DND-41 (cell line): ENCODE results near the gene VENTX.

Source experiments
- ATAC-seq: fragments of 200-7000 bp; cut with Tn5 transposase; 3 replicates; pipeline ENCODE4 v1.9.1; 2021; ENCODE audit warnings: low read depth; ENCODE audit not compliant: insufficient read depth
- DNase-seq: peaks from one replicate; pipeline ENCODE4 v3.0.0-alpha.2; 2020
- H2AFZ ChIP-seq: 2 replicates; pipeline ENCODE4 v1.6.0; 2012; ENCODE audit warnings: low read depth, low read length
- H3K27ac ChIP-seq: 2 replicates; pipeline ENCODE4 v1.5.1; 2012; ENCODE audit warnings: low read length, inconsistent platforms
- H3K27me3 ChIP-seq: fragments of 200-600 bp; sonication (generic); 2 replicates; pipeline ENCODE4 v1.6.0; 2012; ENCODE audit warnings: low read length, mild to moderate bottlenecking, inconsistent platforms; ENCODE audit not compliant: insufficient read depth, poor library complexity
- H3K36me3 ChIP-seq: 2 replicates; pipeline ENCODE4 v1.5.1; 2012; ENCODE audit warnings: low read length, inconsistent platforms; ENCODE audit not compliant: insufficient read depth
- H3K4me1 ChIP-seq: 2 replicates; pipeline ENCODE4 v1.5.1; 2012; ENCODE audit warnings: mild to moderate bottlenecking, low read length; ENCODE audit not compliant: insufficient read depth
- H3K4me2 ChIP-seq: 2 replicates; pipeline ENCODE4 v1.6.0; 2012; ENCODE audit warnings: mild to moderate bottlenecking, moderate library complexity, low read length, inconsistent platforms; ENCODE audit not compliant: insufficient read depth
- H3K4me3 ChIP-seq, 2 experiments: fragments of 200-600 bp in 1 of 2; shearing (Covaris generic) in 1 of 2; 2 replicates each; pipeline ENCODE4 v1.5.1; 2012 to 2016; ENCODE audit warnings: inconsistent platforms in 2 of 2, low read length in 2 of 2, mild to moderate bottlenecking in 2 of 2, low read depth in 1 of 2, moderate library complexity in 1 of 2
- H3K79me2 ChIP-seq: 2 replicates; pipeline ENCODE4 v1.6.0; 2012; ENCODE audit warnings: low read length, inconsistent platforms; ENCODE audit not compliant: insufficient read depth
- H3K9ac ChIP-seq: 2 replicates; pipeline ENCODE4 v1.6.0; 2012; ENCODE audit warnings: low read depth, mild to moderate bottlenecking, inconsistent platforms, low read length, moderate library complexity
- H3K9me3 ChIP-seq: 2 replicates; pipeline ENCODE4 v1.5.1; 2012; ENCODE audit warnings: low read length, moderate library complexity, mild to moderate bottlenecking, inconsistent platforms; ENCODE audit not compliant: insufficient read depth, severe bottlenecking
- H4K20me1 ChIP-seq: 2 replicates; pipeline ENCODE4 v1.6.0; 2012; ENCODE audit warnings: low read length; ENCODE audit not compliant: insufficient read depth
- EZH2 ChIP-seq: IDR thresholded peaks from 3 replicates; pipeline ENCODE4 v1.6.1; 2012; ENCODE audit warnings: borderline replicate concordance, low read depth, mild to moderate bottlenecking, moderate library complexity, low read length, inconsistent platforms; ENCODE audit not compliant: severe bottlenecking
- TF ChIP-seq, protein P1 (sequence below): IDR thresholded peaks from 2 replicates; pipeline ENCODE4 v1.5.1; 2012; ENCODE audit warnings: borderline replicate concordance, low read length, moderate library complexity, mild to moderate bottlenecking; ENCODE audit not compliant: poor library complexity, severe bottlenecking; ENCODE audit errors: extremely low read depth

VENTX gene

DNA sequence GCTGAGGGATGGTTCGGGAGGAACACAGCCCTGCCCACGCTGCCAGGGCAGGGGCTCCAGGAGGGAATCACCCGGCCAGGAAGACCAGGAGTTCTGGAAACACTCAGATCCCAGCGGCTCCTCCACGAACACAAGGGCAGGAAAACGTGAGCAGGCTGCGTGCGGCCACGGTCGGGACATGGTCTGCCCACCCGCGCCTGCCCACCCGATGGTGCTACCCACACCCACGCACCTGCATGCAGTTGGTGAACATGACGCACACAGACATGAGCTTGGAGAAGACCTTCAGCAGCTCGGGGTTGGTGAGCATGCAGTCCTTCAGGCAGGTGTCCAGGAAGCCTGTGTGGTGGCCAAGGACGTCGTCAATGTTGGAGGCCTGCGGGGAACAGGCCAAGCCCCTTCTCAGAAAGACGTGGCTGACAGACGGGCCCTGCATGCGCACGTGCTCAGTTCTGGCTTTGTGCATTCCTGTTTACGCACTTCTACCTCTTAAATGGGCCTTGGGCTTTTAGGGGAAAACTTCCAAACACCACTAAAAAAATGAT is 45.3 kb downstream of the VENTX start:
- H3K36me3 ChIP-seq = peaks cover 87% of the 10 kb centered on the region

DNA sequence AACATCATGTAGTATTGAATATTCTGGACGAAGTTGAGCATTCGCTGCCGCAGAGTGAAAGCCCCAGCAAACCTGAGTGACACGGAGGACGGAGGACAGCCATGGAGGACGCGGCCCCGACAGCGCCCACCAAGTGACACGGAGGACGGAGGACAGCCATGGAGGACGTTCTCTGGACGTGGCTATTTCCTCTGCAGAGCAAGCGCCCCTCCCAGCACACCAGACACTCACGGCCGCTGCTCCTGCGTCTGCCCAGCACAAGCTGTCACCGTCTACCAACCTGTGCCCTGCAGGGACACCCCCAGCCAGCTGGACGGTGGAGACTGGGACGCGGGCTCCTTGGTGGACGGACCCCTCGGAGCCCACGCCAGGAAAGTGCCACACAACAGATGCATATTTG is 46.3 kb downstream of the VENTX start:
- H4K20me1 ChIP-seq = peaks cover 16% of the 10 kb centered on the region
- TF ChIP-seq, protein P1, sequence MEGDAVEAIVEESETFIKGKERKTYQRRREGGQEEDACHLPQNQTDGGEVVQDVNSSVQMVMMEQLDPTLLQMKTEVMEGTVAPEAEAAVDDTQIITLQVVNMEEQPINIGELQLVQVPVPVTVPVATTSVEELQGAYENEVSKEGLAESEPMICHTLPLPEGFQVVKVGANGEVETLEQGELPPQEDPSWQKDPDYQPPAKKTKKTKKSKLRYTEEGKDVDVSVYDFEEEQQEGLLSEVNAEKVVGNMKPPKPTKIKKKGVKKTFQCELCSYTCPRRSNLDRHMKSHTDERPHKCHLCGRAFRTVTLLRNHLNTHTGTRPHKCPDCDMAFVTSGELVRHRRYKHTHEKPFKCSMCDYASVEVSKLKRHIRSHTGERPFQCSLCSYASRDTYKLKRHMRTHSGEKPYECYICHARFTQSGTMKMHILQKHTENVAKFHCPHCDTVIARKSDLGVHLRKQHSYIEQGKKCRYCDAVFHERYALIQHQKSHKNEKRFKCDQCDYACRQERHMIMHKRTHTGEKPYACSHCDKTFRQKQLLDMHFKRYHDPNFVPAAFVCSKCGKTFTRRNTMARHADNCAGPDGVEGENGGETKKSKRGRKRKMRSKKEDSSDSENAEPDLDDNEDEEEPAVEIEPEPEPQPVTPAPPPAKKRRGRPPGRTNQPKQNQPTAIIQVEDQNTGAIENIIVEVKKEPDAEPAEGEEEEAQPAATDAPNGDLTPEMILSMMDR = no peak
- TF ChIP-seq EZH2 = no peak
- H3K36me3 ChIP-seq = peaks cover 95% of the 10 kb centered on the region
- H3K79me2 ChIP-seq = no peaks in the 10 kb centered on the region
- H3K4me1 ChIP-seq = no peaks in the 10 kb centered on the region
- DNase-seq = no peak
- no peaks in the 10 kb centered on the region for H3K27me3 ChIP-seq
- no peak overlapping the region for H3K9ac ChIP-seq
- H2AFZ ChIP-seq = no peak overlapping the region
- no peak overlapping the region for H3K4me2 ChIP-seq
- H3K9me3 ChIP-seq = no peaks in the 10 kb centered on the region
- no peak for ATAC-seq
- no peak overlapping the region for H3K4me3 ChIP-seq
- H3K27ac ChIP-seq = no peak overlapping the region

More for the DNA sequence above, 45.3 kb downstream of the VENTX start:
- Histone ChIP-seq H3K27me3 (no peaks in the 10 kb centered on the region), H2AFZ (no peak overlapping the region), H3K9ac (no peak overlapping the region), H3K4me3 (no peak overlapping the region), H3K79me2 (no peaks in the 10 kb centered on the region), H3K9me3 (no peaks in the 10 kb centered on the region), H3K4me1 (no peaks in the 10 kb centered on the region), H4K20me1 (peaks cover 20% of the 10 kb centered on the region), H3K4me2 (no peak overlapping the region), H3K27ac (no peak overlapping the region)
- ATAC-seq = no peak
- no peak for DNase-seq
- TF ChIP-seq, protein P1 = no peak
- no peak for TF ChIP-seq EZH2

DNA sequence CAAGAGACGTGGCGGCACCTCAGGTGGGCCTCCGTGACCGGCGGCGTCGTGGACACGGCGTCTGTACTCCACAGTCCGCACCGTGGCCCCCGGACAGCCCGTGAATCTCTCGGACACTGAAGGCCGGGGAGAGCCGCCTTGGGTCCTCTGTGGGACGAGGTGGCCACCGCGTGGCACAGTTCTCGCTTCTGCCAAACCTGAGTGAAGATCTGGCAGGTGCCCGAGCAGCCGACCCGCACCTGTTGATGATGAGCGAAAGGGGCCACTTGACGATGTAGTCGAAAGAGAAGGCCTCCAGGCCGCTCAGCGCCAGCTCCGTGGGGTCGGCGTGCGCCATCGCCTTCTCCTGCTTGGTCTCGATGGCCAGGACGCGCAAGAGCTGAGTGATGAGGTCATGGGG is 47.6 kb downstream of the VENTX start:
- Histone ChIP-seq H3K9ac (no peak overlapping the region), H3K9me3 (no peaks in the 10 kb centered on the region), H3K36me3 (peaks cover 92% of the 10 kb centered on the region), H3K27me3 (no peaks in the 10 kb centered on the region), H3K4me3 (no peak overlapping the region), H2AFZ (no peak overlapping the region), H4K20me1 (peaks cover 16% of the 10 kb centered on the region), H3K4me2 (no peak overlapping the region), H3K4me1 (no peaks in the 10 kb centered on the region), H3K27ac (no peak overlapping the region), H3K79me2 (no peaks in the 10 kb centered on the region)
- DNase-seq = no peak
- no peak for TF ChIP-seq EZH2
- TF ChIP-seq, protein P1 = no peak
- no peak for ATAC-seq

DNA sequence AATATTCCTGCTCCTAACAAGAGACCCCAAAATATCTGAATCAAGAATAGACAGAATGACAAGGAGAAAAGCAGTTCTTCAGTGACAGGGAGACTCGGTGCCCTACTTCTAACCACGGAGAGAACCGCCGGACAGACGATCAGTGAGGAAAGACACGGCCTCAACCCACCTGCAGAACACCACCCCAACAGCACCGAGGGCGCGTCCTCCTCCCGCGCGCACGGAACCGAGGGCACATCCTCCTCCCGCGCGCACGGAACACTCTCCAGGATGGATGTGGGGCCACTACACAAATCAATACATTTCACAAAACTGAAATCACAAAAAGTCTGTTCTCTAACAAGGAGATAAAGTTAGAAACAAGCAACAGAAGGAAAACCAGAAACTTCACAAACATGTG is 48.7 kb downstream of the VENTX start:
- DNase-seq (no peak), ATAC-seq (no peak)
- Histone ChIP-seq H3K27me3 (no peaks in the 10 kb centered on the region), H4K20me1 (peaks cover 12% of the 10 kb centered on the region), H3K27ac (no peak overlapping the region), H2AFZ (no peak overlapping the region), H3K4me3 (no peak overlapping the region), H3K36me3 (peaks cover 89% of the 10 kb centered on the region), H3K9ac (no peak overlapping the region), H3K9me3 (no peaks in the 10 kb centered on the region), H3K4me1 (no peaks in the 10 kb centered on the region), H3K4me2 (no peak overlapping the region), H3K79me2 (no peaks in the 10 kb centered on the region)
- no peak for TF ChIP-seq EZH2
- TF ChIP-seq, protein P1 = no peak
